CD14-positive monocyte (primary cell): ENCODE results near the gene MYOM1. TPM values are rescaled to one million over a fixed set of nuclear protein-coding genes. Genes with fewer than 3 reads are reported as not detected.

ENCODE experiments used
- DNase-seq, 3 donors: peaks; one replicate each; pipeline ENCODE4 v3.0.0-alpha.2; 2011 to 2022
- H2AFZ ChIP-seq: 2 replicates; pipeline ENCODE4 v1.6.0; 2012; ENCODE audit warnings: mild to moderate bottlenecking, low read depth, low read length, inconsistent platforms; ENCODE audit not compliant: insufficient read depth, poor library complexity, severe bottlenecking
- H3K27ac ChIP-seq, 2 donors: 1 replicate in 1 of 2; 2 replicates in 1 of 2; pipeline ENCODE4 v1.5.1; 2012 to 2013; ENCODE audit warnings: low read length in 2 of 2, control low read depth in 1 of 2, inconsistent platforms in 1 of 2, low read depth in 1 of 2, mild to moderate bottlenecking in 1 of 2
- H3K27me3 ChIP-seq, 2 donors: one replicate each; pipeline versions ENCODE4 v1.6.0 to v1.6.1; 2011 to 2013; ENCODE audit warnings: low read length in 2 of 2; ENCODE audit not compliant: control insufficient read depth in 2 of 2, insufficient read depth in 2 of 2
- H3K36me3 ChIP-seq, 2 donors: replicated peaks in 1 of 2; 1 replicate in 1 of 2; 2 replicates in 1 of 2; pipeline versions ENCODE4 v1.5.1 to v1.6.1; 2012 to 2013; ENCODE audit warnings: low read length in 2 of 2, control low read depth in 1 of 2, inconsistent platforms in 1 of 2, mild to moderate bottlenecking in 1 of 2; ENCODE audit not compliant: insufficient read depth in 2 of 2, control insufficient read depth in 1 of 2
- H3K4me1 ChIP-seq, 2 donors: 1 replicate in 1 of 2; 2 replicates in 1 of 2; pipeline versions ENCODE4 v1.5.1 to v1.6.1; 2012 to 2013; ENCODE audit warnings: low read length in 2 of 2, control low read depth in 1 of 2, inconsistent platforms in 1 of 2, mild to moderate bottlenecking in 1 of 2, moderate library complexity in 1 of 2; ENCODE audit not compliant: insufficient read depth in 2 of 2, control insufficient read depth in 1 of 2
- H3K4me2 ChIP-seq: replicated peaks from 2 replicates; pipeline ENCODE3; 2012; ENCODE audit warnings: low read length, moderate library complexity, mild to moderate bottlenecking; ENCODE audit not compliant: poor library complexity, severe bottlenecking; ENCODE audit errors: extremely low read depth
- H3K4me3 ChIP-seq, 3 experiments: fragments of 200-600 bp in 1 of 3; sonication (generic) in 1 of 3; replicated peaks in 1 of 3; 1 replicate in 2 of 3; 2 replicates in 1 of 3; pipeline ENCODE4 v1.5.1; 2011 to 2013; ENCODE audit warnings: low read length in 3 of 3, mild to moderate bottlenecking in 3 of 3, control low read depth in 2 of 3, low read depth in 2 of 3, inconsistent platforms in 1 of 3, moderate library complexity in 1 of 3
- H3K79me2 ChIP-seq: 2 replicates; pipeline ENCODE4 v1.6.0; 2012; ENCODE audit warnings: mild to moderate bottlenecking, control low read depth, inconsistent platforms, low read length, moderate library complexity; ENCODE audit not compliant: insufficient read depth
- H3K9ac ChIP-seq: 2 replicates; pipeline ENCODE4 v1.6.0; 2017; ENCODE audit warnings: low read length, mild to moderate bottlenecking; ENCODE audit not compliant: insufficient read depth, poor library complexity, severe bottlenecking
- H3K9me3 ChIP-seq, 2 donors: replicated peaks in 1 of 2; 1 replicate in 1 of 2; 2 replicates in 1 of 2; pipeline versions ENCODE4 v1.5.1 to v1.6.1; 2012 to 2013; ENCODE audit warnings: low read length in 2 of 2, control low read depth in 1 of 2; ENCODE audit not compliant: control insufficient read depth in 1 of 2, insufficient read depth in 1 of 2
- H4K20me1 ChIP-seq: 2 replicates; pipeline ENCODE4 v1.6.0; 2012; ENCODE audit warnings: mild to moderate bottlenecking, low read length, control low read depth, moderate library complexity; ENCODE audit not compliant: insufficient read depth
- H3K27ac Mint-ChIP-seq, 7 donors: one replicate each; pipeline ENCODE4 v1.8.0; 2020; ENCODE audit warnings: mild to moderate bottlenecking in 7 of 7, mixed read lengths in 7 of 7, moderate library complexity in 6 of 7, inconsistent platforms in 2 of 7
- H3K27me3 Mint-ChIP-seq, 3 donors: one replicate each; pipeline ENCODE4 v1.8.0; 2021 to 2022; ENCODE audit warnings: low read depth in 3 of 3, mild to moderate bottlenecking in 3 of 3, mixed read lengths in 3 of 3, moderate library complexity in 3 of 3, inconsistent platforms in 1 of 3
- H3K36me3 Mint-ChIP-seq, 2 donors: one replicate each; pipeline ENCODE4 v1.8.0; 2020; ENCODE audit warnings: mixed read lengths in 2 of 2, inconsistent platforms in 1 of 2, mild to moderate bottlenecking in 1 of 2
- H3K4me1 Mint-ChIP-seq: one replicate; pipeline ENCODE4 v1.8.0; 2020; ENCODE audit warnings: mild to moderate bottlenecking, mixed read lengths
- H3K4me3 Mint-ChIP-seq, 2 donors: one replicate each; pipeline ENCODE4 v1.8.0; 2020; ENCODE audit warnings: mild to moderate bottlenecking in 2 of 2, mixed read lengths in 2 of 2, moderate library complexity in 1 of 2
- H3K9me3 Mint-ChIP-seq, 7 donors: one replicate each; pipeline ENCODE4 v1.8.0; 2020 to 2022; ENCODE audit warnings: mixed read lengths in 7 of 7, mild to moderate bottlenecking in 6 of 7, moderate library complexity in 6 of 7, inconsistent platforms in 2 of 7
- WGBS: methylation state at CpG from one replicate; pipeline ENCODE4 v1.1.5; 2013; ENCODE audit warnings: missing lambda C conversion rate; ENCODE audit not compliant: insufficient coverage; 5-methylcytosine and 5-hydroxymethylcytosine counted together
- intact Hi-C, 2 donors: fragments of 100-400 bp; cut with micrococcal nuclease; formaldehyde crosslinking; loops; one replicate each; pipeline versions ENCODE4 v1.15.0 to v1.15.1; 2023
- polyA plus RNA-seq, 3 donors: library from polyadenylated mRNA; depleted of rRNA in 1 of 3; unstranded in 2 of 3; stranded (reverse) in 1 of 3; fragments of 300-500 nt in 2 of 3; fragments of >200 nt in 1 of 3; fragmentation: Illumina TruSeq in 2 of 3; gene quantifications; 1 replicate in 2 of 3; 2 replicates in 1 of 3; pipeline ENCODE4 v1.2.3, GENCODE V29; 2012 to 2021
- TF ChIP-seq, protein P1 (sequence below): fragments of 200-600 bp; IDR thresholded peaks from one replicate; pipeline ENCODE4 v1.8.0; 2022; ENCODE audit warnings: antibody characterized with exemption, mild to moderate bottlenecking

MYOM1 gene
- polyA plus RNA-seq, 3 donors: 0.05 to 0.95 (median 0.22) TPM

GRCh38 chr18:3214855-3215637 lies 4.7 kb downstream of the MYOM1 start:
- H2AFZ ChIP-seq: no peak overlapping the region
- H3K4me1 ChIP-seq: no peaks in the 10 kb centered on the region
- H3K4me1 Mint-ChIP-seq: peaks cover 6% of the 10 kb centered on the region
- no peak overlapping the region for H3K4me3 ChIP-seq
- H3K27ac Mint-ChIP-seq: peak overlapping the region in 1 of 7 donors; percentile 66
- H3K36me3 ChIP-seq: no peaks in the 10 kb centered on the region
- no peak overlapping the region for H3K4me2 ChIP-seq
- no peak overlapping the region for H3K9ac ChIP-seq
- no peak for DNase-seq
- peaks cover 0 to 8% (median 2%) of the 10 kb centered on the region in 7 donors for H3K9me3 Mint-ChIP-seq
- no peaks in the 10 kb centered on the region for H3K9me3 ChIP-seq
- no peaks in the 10 kb centered on the region for H3K36me3 Mint-ChIP-seq
- WGBS: 99% methylated on average over 25 of the region's 36 CpGs
- TF ChIP-seq, protein P1, sequence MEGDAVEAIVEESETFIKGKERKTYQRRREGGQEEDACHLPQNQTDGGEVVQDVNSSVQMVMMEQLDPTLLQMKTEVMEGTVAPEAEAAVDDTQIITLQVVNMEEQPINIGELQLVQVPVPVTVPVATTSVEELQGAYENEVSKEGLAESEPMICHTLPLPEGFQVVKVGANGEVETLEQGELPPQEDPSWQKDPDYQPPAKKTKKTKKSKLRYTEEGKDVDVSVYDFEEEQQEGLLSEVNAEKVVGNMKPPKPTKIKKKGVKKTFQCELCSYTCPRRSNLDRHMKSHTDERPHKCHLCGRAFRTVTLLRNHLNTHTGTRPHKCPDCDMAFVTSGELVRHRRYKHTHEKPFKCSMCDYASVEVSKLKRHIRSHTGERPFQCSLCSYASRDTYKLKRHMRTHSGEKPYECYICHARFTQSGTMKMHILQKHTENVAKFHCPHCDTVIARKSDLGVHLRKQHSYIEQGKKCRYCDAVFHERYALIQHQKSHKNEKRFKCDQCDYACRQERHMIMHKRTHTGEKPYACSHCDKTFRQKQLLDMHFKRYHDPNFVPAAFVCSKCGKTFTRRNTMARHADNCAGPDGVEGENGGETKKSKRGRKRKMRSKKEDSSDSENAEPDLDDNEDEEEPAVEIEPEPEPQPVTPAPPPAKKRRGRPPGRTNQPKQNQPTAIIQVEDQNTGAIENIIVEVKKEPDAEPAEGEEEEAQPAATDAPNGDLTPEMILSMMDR: no peak
- intact Hi-C loops: no loop called here
- H3K4me3 Mint-ChIP-seq: no peak overlapping the region
- H3K27me3 Mint-ChIP-seq: no peaks in the 10 kb centered on the region
- no peaks in the 10 kb centered on the region for H3K27me3 ChIP-seq
- H4K20me1 ChIP-seq: no peaks in the 10 kb centered on the region
- no peaks in the 10 kb centered on the region for H3K79me2 ChIP-seq
- no peak overlapping the region for H3K27ac ChIP-seq

- no peak overlapping the region for H3K27ac Mint-ChIP-seq
- no peaks in the 10 kb centered on the region for H3K27me3 ChIP-seq
- no peaks in the 10 kb centered on the region for H3K79me2 ChIP-seq
- no peak overlapping the region for H3K4me2 ChIP-seq
- H3K4me3 Mint-ChIP-seq: no peak overlapping the region
- no peaks in the 10 kb centered on the region for H3K9me3 ChIP-seq
- peak in 1 of 3 donors; percentile 7 for DNase-seq
- H3K9ac ChIP-seq: no peak overlapping the region
- H3K9me3 Mint-ChIP-seq: peaks cover 0 to 8% (median 2%) of the 10 kb centered on the region in 7 donors
- H3K4me1 Mint-ChIP-seq: peaks cover 6% of the 10 kb centered on the region
- intact Hi-C loops: no loop called here
- H4K20me1 ChIP-seq: no peaks in the 10 kb centered on the region
- H3K27me3 Mint-ChIP-seq: no peaks in the 10 kb centered on the region
- no peaks in the 10 kb centered on the region for H3K36me3 Mint-ChIP-seq
- 60% methylated on average over 1 of the region's 6 CpGs for WGBS
- TF ChIP-seq, protein P1: no peak
- H3K4me3 ChIP-seq: no peak overlapping the region
- H3K36me3 ChIP-seq: no peaks in the 10 kb centered on the region
- H2AFZ ChIP-seq: peak overlapping the region; percentile 6
- H3K4me1 ChIP-seq: no peaks in the 10 kb centered on the region
- no peak overlapping the region for H3K27ac ChIP-seq
Observed at GRCh38 chr18:3213300-3214059, 6.3 kb downstream of the MYOM1 start.
